Ascending aorta (tissue), 2 donors: ENCODE data around the gene TRIM32. TPM values are rescaled to one million over a fixed set of nuclear protein-coding genes. Genes with fewer than 3 reads are reported as not detected.
A peak's percentile ranks its signal among the peaks of the same experiment; 100 is the strongest.

ENCODE experiments used
- DNase-seq, 2 donors: peaks; one replicate each; pipeline ENCODE4 v3.0.0-alpha.2; 2019; ENCODE audit warnings: low spot score in 2 of 2
- H3K27ac ChIP-seq, 2 donors: fragments of 200-600 bp; sonication (generic); one replicate each; pipeline ENCODE4 v1.5.1; 2016 to 2017; ENCODE audit warnings: mild to moderate bottlenecking in 1 of 2
- H3K27me3 ChIP-seq: fragments of 200-600 bp; sonication (generic); one replicate; pipeline ENCODE4 v1.5.1; 2017
- H3K36me3 ChIP-seq, 2 donors: fragments of 200-600 bp; sonication (generic); one replicate each; pipeline ENCODE4 v1.5.1; 2016
- H3K4me1 ChIP-seq, 2 donors: fragments of 200-600 bp; sonication (generic); one replicate each; pipeline ENCODE4 v1.5.1; 2016 to 2017; ENCODE audit warnings: mild to moderate bottlenecking in 1 of 2
- H3K4me3 ChIP-seq, 2 donors: fragments of 200-600 bp; sonication (generic); one replicate each; pipeline ENCODE4 v1.5.1; 2016 to 2017; ENCODE audit warnings: mild to moderate bottlenecking in 1 of 2
- H3K9me3 ChIP-seq, 2 donors: fragments of 200-600 bp; sonication (generic); one replicate each; pipeline ENCODE4 v1.5.1; 2016
- intact Hi-C: fragments of 100-400 bp; cut with DNase I; formaldehyde crosslinking; loops from one replicate; pipeline ENCODE4 v1.15.1; 2023
- total RNA-seq: library from RNA; depleted of rRNA; stranded (reverse); fragments of >200 nt; gene quantifications from one replicate; pipeline ENCODE4 v1.1.0, GENCODE V29; 2016
- TF ChIP-seq, protein P1 (sequence below), 3 experiments: fragments of 200-600 bp in 2 of 3; fragments of 450-650 bp in 1 of 3; sonication (generic) in 2 of 3; IDR thresholded peaks; one replicate each; pipeline ENCODE4 v1.5.1; 2016 to 2019; ENCODE audit warnings: antibody characterized with exemption in 3 of 3, mild to moderate bottlenecking in 1 of 3, moderate library complexity in 1 of 3

TRIM32 gene
- total RNA-seq, 1 donor from 2014 or later = 2.6 TPM

DNA sequence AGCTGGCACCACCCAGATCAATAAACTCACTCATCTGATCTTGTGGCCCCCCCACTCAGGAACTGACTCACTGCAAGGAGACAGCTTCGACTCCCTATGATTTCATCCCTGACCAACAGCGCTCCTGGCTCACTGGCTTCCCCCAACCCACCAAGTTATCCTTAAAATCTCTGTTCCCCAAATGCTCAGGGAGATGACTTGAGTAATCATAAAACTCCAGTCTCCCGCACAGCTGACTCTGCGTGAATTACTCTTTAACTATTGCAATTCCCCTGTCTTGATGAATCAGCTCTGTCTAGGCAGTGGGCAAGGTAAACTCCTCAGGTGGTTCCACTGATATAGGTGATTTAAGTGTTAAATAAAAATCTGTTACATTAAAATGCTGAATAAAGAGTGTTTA lies 1.9 kb upstream of the TRIM32 start:
- Histone ChIP-seq H3K9me3 (no peaks in the 10 kb centered on the region), H3K27me3 (no peaks in the 10 kb centered on the region), H3K36me3 (no peaks in the 10 kb centered on the region), H3K4me1 (peaks cover 0 to 19% of the 10 kb centered on the region in 2 donors), H3K27ac (no peak overlapping the region), H3K4me3 (no peak overlapping the region)
- TF ChIP-seq, protein P1, sequence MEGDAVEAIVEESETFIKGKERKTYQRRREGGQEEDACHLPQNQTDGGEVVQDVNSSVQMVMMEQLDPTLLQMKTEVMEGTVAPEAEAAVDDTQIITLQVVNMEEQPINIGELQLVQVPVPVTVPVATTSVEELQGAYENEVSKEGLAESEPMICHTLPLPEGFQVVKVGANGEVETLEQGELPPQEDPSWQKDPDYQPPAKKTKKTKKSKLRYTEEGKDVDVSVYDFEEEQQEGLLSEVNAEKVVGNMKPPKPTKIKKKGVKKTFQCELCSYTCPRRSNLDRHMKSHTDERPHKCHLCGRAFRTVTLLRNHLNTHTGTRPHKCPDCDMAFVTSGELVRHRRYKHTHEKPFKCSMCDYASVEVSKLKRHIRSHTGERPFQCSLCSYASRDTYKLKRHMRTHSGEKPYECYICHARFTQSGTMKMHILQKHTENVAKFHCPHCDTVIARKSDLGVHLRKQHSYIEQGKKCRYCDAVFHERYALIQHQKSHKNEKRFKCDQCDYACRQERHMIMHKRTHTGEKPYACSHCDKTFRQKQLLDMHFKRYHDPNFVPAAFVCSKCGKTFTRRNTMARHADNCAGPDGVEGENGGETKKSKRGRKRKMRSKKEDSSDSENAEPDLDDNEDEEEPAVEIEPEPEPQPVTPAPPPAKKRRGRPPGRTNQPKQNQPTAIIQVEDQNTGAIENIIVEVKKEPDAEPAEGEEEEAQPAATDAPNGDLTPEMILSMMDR (IDR thresholded peaks at IDR 0.05) = no peak
- intact Hi-C loops = no loop called here
- DNase-seq = no peak

DNA sequence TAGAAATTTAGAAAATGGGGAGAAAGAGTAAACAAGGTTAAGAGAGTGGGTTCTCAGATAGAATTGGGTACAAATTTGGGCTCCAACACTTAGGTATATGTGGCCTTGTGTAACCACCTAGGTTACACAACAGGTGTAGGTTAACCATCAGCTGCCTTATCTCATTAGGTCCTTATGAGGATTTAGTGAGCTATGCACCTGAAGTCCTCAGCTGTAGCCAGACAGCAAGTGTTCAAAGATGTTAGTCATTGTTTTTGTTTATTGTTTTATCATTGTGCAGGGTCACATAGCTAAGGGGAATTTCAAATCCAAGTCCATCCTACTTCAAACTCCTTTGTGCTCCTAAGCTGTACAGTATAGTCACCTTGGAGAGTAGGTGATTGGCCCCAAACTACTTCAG lies 970 bp upstream of the TRIM32 start:
- Histone ChIP-seq H3K9me3 (no peaks in the 10 kb centered on the region), H3K27me3 (no peaks in the 10 kb centered on the region), H3K36me3 (no peaks in the 10 kb centered on the region), H3K4me1 (peaks cover 0 to 19% of the 10 kb centered on the region in 2 donors), H3K27ac (no peak overlapping the region), H3K4me3 (peak overlapping the region in 1 of 2 donors; percentile 81)
- intact Hi-C loops = no loop called here
- no peak for DNase-seq
- TF ChIP-seq, protein P1 (IDR thresholded peaks at IDR 0.05) = no peak

DNA sequence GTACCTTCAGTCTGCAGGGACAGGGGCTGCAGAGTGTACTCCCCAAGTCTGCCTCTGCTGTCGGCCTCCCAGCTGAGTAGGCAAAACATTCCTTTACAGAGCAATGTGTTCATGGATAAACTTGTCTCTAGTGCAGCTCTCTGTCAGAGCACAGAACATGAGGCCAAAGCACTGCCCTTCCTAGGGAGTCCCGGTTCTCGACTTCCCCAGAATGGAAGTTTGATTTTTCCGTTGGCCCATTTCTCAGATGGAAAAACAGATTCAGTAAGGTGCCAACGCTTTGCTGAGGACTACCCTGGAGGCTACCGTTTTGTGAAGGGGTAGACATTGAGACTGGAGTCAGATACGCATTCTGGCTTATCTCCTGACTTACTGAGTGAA lies 422 bp upstream of the TRIM32 start:
- no peak for DNase-seq
- H3K27ac ChIP-seq = peak overlapping the region; percentile 66 to 81
- H3K36me3 ChIP-seq = no peaks in the 10 kb centered on the region
- H3K27me3 ChIP-seq = no peaks in the 10 kb centered on the region
- intact Hi-C loops = loop anchor here (1.0 kb wide), 1 partner anchor 529 kb away; no protein-coding TSS in a partner anchor
- H3K4me3 ChIP-seq = peak overlapping the region; percentile 69 to 81
- TF ChIP-seq, protein P1 (IDR thresholded peaks at IDR 0.05) = no peak
- H3K9me3 ChIP-seq = no peaks in the 10 kb centered on the region
- H3K4me1 ChIP-seq = peaks cover 0 to 19% of the 10 kb centered on the region in 2 donors

DNA sequence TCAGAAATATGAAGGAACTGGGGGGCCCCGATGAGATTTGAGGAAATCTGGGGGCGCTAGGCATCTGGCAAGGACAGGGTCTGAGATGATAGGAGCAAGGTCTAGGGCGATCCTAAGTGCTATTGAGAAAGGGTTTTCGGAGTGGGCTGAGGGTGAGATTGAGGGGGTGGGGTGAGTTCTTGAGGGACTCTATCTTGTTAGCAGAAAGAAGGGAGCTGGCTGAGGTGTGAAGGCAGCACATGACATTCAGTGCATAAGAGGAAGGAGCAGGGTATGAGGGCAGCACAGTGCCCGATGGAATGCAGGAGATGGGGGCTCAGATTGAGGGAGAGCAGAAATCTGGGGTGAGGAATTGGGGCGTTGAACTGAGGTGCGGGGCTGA lies 640 bp downstream of the TRIM32 start:
- H3K27ac ChIP-seq = peak overlapping the region; percentile 66 to 81
- intact Hi-C loops = loop anchor here (1.0 kb wide), 1 partner anchor 530 kb away; no protein-coding TSS in a partner anchor
- no peaks in the 10 kb centered on the region for H3K36me3 ChIP-seq

DNA sequence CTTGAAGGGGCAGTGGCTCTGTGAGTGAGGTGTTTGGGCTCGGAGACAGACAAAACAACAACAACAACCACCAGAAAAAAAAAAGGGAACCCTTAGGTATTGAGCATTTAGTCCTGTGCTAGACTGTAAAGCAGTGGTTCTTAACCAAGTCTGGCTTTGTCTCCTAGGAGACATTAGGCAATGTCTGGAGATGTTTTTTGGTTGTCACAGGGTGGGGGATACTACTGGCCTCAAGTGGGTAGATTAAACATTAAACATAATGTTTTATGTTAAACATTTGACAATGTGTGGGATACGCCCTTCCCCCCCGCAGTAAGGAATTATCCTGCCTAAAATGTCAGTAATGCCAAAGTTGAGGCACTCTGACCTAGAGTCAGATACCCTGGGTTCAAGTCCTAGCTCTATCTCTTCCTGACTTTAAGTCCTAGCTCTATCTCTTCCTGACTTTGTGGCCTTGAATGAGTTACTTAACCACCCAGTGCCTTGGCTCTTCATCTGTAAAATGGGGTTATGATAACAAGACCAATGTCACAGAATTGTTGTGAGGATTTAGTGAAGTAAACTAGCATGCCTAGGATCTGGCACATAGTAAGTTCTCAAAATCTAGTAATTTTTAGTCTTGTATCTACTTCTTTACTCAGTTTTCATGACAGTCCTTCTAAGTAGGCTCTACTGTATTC lies 1.8 kb downstream of the TRIM32 start:
- Histone ChIP-seq H3K27me3 (no peaks in the 10 kb centered on the region), H3K9me3 (no peaks in the 10 kb centered on the region), H3K4me1 (peaks cover 0 to 19% of the 10 kb centered on the region in 2 donors), H3K4me3 (peak overlapping the region in 1 of 2 donors; percentile 81), H3K27ac (no peak overlapping the region), H3K36me3 (no peaks in the 10 kb centered on the region)
- no peak for DNase-seq
- intact Hi-C loops = no loop called here
- TF ChIP-seq, protein P1 (IDR thresholded peaks at IDR 0.05) = no peak

More for the DNA sequence above, 640 bp downstream of the TRIM32 start:
- Histone ChIP-seq H3K27me3 (no peaks in the 10 kb centered on the region), H3K4me3 (peak overlapping the region; percentile 69 to 81), H3K4me1 (peaks cover 0 to 19% of the 10 kb centered on the region in 2 donors), H3K9me3 (no peaks in the 10 kb centered on the region)
- no peak for DNase-seq
- TF ChIP-seq, protein P1 (IDR thresholded peaks at IDR 0.05) = no peak
